ENCODE data around the gene DRAP1. TPM values are rescaled to one million over a fixed set of nuclear protein-coding genes. Genes with fewer than 3 reads are reported as not detected.

The DRAP1 gene
- total RNA-seq, 4 donors from 2014 or later = 82.0 to 184 (median 132) TPM

DNA sequence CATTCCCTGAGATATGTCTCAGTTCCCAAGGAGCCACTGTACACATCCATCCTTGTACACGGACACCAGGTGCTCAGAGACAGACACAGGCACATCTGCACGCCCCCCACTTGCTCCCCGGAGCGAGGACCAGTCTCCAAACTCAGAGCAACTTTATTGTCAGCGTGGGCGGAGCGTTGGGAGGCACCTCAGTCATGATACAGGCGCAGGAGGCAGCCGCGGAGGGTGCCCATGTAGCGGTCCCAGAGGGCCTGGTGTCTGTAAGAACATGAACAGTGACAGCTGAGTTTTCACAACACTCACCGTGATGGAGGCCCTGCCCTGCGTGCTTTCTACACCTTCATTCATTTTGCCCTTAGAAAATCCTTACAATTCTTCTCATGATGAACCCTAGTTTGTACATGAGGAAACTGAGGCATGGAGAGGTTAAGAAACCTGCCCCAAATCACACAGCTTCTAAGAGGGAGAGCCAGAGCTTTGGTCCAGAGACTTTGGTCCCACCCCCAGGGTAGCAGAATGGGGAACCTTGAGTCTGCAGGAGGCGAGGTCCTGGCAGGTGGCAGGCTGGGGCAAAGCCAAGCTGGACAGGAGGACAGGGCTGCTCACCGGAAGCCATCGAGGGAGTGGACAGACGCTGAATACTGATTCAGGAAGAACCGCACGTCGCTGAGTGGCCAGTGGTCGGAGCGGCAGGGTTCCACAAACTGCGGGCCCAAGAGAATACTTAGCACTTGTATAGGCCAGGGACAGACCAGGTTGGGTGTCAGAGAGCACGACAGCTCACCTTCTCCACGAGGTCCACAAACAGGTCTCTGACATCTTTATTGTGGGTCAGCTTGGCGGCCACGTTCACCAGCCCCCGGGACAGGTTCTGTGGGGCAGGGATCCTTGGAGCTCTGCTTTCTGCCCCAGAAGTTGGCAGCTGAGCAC, 35.2 kb upstream of the DRAP1 start:
- Histone ChIP-seq H3K27ac (no peak overlapping the region), H3K27me3 (no peaks in the 10 kb centered on the region), H3K36me3 (peaks cover 12 to 16% of the 10 kb centered on the region in 2 donors), H3K4me1 (peaks cover 13 to 14% of the 10 kb centered on the region in 2 donors), H3K9me3 (no peaks in the 10 kb centered on the region), H3K4me3 (replicated peaks in 1 of 3) (no peak overlapping the region)
- intact Hi-C loops (cut with DNase I) = loop anchor here (5.0 kb wide), 1 partner anchor 83 kb away; no protein-coding TSS in a partner anchor
- TF ChIP-seq, protein P1, sequence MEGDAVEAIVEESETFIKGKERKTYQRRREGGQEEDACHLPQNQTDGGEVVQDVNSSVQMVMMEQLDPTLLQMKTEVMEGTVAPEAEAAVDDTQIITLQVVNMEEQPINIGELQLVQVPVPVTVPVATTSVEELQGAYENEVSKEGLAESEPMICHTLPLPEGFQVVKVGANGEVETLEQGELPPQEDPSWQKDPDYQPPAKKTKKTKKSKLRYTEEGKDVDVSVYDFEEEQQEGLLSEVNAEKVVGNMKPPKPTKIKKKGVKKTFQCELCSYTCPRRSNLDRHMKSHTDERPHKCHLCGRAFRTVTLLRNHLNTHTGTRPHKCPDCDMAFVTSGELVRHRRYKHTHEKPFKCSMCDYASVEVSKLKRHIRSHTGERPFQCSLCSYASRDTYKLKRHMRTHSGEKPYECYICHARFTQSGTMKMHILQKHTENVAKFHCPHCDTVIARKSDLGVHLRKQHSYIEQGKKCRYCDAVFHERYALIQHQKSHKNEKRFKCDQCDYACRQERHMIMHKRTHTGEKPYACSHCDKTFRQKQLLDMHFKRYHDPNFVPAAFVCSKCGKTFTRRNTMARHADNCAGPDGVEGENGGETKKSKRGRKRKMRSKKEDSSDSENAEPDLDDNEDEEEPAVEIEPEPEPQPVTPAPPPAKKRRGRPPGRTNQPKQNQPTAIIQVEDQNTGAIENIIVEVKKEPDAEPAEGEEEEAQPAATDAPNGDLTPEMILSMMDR (IDR thresholded peaks at IDR 0.05) = no peak
- DNase-seq = no peak
- WGBS, 2 donors = 87 to 88% methylated on average over 23 to 28 of the region's 28 CpGs

DNA sequence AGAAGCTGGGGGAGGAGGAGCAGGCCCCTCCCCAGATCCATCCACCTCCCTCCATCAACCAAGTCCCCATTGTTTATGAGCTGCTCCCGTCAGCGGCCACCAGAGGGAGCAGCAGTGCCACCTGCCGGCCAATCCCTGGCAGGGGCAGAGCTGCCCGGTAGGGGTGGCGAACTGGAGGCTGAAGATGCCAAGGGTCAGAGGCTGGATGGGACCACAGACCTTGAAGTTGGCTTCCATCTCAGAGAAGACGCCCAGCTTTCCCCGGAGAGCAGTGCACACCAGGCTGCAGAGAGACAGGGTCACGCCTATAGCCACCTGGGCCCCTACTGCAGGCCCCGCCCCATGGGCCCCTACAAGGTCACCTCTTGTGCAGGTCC, 34.5 kb upstream of the DRAP1 start:
- intact Hi-C loops (cut with DNase I) = loop anchor here (5.0 kb wide), 1 partner anchor 83 kb away; no protein-coding TSS in a partner anchor
- peak; percentile 74 to 79 for DNase-seq

DNA sequence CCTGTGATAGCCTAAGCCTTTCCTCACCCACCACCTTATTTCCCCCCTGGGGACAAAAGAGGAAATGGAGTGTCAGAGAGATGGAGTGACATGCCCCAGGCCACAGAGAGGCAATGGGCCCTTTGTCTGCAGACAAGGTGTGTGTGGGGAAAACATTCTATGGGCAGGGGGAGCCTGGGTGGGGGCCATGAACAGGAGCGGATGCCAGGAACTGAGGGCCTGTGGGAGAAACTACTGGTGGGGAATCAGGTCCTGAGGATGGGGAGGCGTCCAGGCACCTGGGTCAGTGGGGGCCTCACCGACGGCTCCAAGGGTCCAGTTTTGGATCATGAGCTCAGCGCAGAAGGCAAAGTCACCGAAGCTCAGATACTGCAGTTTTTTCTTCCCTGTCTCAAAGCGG, 34.0 kb upstream of the DRAP1 start:
- Histone ChIP-seq H3K36me3 (peaks cover 12 to 16% of the 10 kb centered on the region in 2 donors), H3K27me3 (no peaks in the 10 kb centered on the region), H3K4me3 (replicated peaks in 1 of 3) (no peak overlapping the region), H3K27ac (no peak overlapping the region), H3K4me1 (peaks cover 23 to 24% of the 10 kb centered on the region in 2 donors), H3K9me3 (no peaks in the 10 kb centered on the region)
- 95% methylated on average over 7 of the region's 7 CpGs for WGBS, 2 donors
- intact Hi-C loops (cut with DNase I) = no loop called here
- no peak for DNase-seq
- TF ChIP-seq, protein P1 (IDR thresholded peaks at IDR 0.05) = no peak
- no peak for TF ChIP-seq POLR2A (IDR thresholded peaks at IDR 0.05)

More for the DNA sequence above, 34.5 kb upstream of the DRAP1 start:
- 4 to 14% methylated on average over 5 to 8 of the region's 9 CpGs for WGBS, 2 donors
- Histone ChIP-seq H3K4me3 (replicated peaks in 1 of 3) (no peak overlapping the region), H3K4me1 (peaks cover 19 to 20% of the 10 kb centered on the region in 2 donors), H3K27ac (no peak overlapping the region), H3K27me3 (no peaks in the 10 kb centered on the region), H3K9me3 (no peaks in the 10 kb centered on the region), H3K36me3 (peaks cover 12 to 16% of the 10 kb centered on the region in 2 donors)
- TF ChIP-seq, protein P1 (IDR thresholded peaks at IDR 0.05) = peak; percentile 93 to 99 (median 98)
- no peak for TF ChIP-seq POLR2A (IDR thresholded peaks at IDR 0.05)

- H3K4me3 ChIP-seq (replicated peaks in 1 of 3) = no peak overlapping the region
- H3K27ac ChIP-seq = no peak overlapping the region
- intact Hi-C loops (cut with DNase I) = loop anchor here (2.0 kb wide), 1 partner anchor 103 kb away; no protein-coding TSS in a partner anchor
- TF ChIP-seq, protein P1 (IDR thresholded peaks at IDR 0.05) = no peak
- TF ChIP-seq POLR2A (IDR thresholded peaks at IDR 0.05) = no peak
- 89 to 95% methylated on average over 9 to 12 of the region's 12 CpGs for WGBS, 2 donors
- peaks cover 25% of the 10 kb centered on the region in 2 donors for H3K4me1 ChIP-seq
- no peaks in the 10 kb centered on the region for H3K9me3 ChIP-seq
- peaks cover 12 to 16% of the 10 kb centered on the region in 2 donors for H3K36me3 ChIP-seq
- no peaks in the 10 kb centered on the region for H3K27me3 ChIP-seq
- no peak for DNase-seq
Observed at GRCh38 chr11:65885808-65886536, 33.3 kb upstream of the DRAP1 start.

All from thyroid gland (tissue), 4 donors.